D341Med (cell line): ENCODE measurements around the gene GLIS1.

Experiments used
- DNase-seq: peaks from one replicate; pipeline ENCODE4 v3.0.0; 2012; ENCODE audit warnings: low spot score

Gene GLIS1

DNA sequence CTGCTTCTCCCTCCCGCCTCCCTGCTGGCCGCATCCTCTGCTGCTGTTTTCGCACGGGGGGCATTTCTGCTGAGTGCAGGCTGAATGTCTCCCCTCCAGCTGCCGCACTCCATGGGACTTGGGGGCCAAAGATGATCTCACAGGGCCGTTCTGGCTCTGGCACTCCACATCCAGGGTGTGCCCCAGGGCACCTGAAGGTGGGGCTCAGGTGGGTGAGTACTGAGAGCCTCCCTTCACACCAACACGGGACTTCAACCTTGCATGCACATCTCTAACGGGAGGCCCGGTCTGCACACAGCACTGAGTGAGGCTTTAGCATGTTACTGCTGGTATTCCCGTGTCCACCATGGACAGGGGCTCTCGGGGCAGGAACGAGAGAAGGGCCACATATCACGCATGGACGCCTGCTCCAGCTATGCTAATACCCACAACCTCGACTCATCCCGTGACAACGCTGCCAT is 190.9 kb downstream of the GLIS1 start:
- no peak for DNase-seq

DNA sequence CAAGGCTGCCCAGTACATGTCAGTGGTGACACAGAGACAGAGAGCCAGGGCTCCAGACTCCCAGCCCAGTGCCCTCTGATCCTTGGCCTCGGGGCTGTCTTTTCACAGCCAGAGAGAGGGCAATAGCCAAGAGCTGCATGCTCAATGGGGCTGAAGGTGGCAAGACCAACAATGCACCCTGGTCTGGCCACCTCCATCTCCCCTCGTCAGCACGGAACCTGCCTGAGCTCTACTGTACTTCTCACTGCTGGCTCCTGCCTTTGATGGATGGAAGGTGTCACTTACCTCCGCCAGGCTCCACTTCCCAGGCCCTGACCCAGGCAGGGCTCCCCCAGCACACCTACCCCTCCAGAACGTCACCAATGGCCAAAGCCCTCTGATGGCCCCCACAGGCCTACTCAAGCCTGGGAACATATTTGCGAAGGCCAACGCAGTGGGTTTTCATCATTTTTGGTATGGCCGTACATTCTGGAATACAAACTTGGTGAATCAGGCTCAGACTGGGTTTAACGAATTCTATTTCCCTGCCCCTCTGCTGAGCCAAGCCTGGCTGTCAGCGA is 191.7 kb downstream of the GLIS1 start:
- DNase-seq, result no peak

DNA sequence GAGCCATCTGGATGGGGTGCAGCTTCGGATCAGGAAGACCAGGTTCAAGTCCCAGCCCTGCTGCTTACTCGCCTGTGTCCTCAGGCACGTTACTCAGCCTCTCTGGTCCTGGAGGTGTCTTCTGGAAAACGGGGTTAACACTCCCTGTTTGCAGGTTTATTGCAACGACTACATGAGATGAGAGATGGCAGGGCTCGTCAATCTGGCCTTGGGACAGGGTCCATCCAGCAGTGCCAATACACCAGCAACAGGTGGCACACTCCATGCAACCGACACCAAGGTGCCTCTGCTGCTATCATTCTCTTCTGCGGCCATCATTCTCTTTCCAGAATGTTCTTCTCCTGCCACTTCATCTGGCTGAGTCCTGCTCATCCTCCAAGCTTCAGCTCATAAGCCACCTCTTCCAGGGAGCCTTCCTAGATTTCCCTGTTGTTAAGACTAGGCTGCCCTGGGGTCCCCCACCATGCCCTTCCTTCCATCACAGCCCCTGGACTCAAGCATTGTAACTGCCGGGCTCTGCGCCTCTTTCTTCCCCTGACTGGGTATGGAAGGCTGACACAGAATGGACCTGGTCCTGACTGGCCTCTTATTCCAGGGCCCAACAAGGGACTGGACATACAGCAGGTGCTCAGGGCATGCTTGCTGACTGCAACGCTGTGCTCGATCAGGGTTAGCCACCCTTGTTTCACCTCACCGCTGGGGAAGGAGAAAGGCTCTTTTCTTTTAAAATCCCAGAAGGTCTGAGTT is 192.4 kb downstream of the GLIS1 start:
- no peak for DNase-seq

DNA sequence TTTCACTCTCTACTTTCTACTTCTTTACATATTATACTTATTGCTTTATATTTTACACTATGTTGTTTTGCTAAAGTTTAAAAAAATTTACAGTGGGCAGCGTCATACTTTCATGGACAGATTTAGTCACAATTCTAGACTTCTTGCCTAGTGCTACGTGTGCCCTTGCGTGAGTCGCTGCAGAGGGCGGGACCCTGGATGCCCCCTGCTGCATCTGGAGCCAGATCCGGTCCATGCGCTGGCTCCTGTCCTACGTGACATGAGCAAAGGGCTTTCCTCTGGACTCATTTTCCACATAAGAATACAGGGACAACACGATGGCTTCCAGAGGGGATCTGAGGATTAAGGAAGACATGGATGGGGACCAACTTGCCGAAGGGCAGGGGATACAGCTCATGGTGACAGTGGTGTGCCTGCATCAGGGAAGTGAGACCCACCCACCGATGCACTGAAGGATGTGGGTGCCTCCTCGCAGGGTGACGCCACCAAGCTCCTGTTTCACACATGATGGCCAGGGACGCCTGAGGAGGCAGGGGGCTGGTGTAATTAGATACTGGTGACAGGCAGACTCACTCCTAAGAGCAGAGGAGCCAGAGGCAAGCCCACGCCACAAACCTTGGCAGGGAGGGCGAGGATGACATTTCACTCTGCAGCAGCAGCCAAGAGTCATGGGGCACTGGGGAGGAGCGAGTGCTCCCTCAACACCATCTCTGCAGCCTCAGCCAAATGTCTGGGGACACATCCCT is 193.1 kb downstream of the GLIS1 start:
- DNase-seq, result no peak

DNA sequence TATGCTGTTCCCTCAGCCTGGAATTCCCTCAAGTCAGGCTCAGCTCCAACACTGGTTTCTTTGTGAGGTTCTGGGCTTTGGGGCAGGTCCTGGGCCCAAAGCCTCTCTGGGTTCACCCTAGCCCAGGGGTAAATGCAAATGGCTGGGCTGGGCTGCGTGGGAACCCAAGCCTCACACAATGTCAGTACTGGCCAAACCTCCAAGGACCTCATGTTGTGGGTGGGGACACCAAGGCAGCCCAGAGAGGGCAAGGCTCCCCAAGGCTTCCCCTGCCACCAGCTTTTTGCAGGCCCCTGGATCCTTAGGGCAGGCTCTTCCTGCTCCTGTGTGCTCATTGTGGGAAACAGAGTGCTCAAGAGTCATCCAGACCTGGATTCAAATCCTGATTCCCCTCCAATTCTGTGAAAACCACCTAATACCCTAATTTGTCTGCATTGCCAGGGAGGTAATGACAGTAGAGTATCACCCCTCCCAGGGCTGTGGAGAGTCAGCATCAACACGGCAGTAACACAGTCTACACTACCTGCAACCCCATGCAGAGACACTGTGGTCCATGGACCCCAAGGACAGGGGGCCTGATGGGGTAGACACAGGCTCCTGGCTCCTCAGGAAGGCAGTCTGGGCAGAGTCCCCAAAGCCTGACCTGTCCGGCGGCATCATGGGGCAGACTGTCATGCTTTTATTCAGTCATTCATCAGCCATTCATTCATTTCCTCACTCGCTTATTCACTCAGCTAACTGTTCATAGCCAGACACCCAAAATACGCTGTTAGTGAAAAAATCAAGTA is 194.0 kb downstream of the GLIS1 start:
- no peak for DNase-seq

DNA sequence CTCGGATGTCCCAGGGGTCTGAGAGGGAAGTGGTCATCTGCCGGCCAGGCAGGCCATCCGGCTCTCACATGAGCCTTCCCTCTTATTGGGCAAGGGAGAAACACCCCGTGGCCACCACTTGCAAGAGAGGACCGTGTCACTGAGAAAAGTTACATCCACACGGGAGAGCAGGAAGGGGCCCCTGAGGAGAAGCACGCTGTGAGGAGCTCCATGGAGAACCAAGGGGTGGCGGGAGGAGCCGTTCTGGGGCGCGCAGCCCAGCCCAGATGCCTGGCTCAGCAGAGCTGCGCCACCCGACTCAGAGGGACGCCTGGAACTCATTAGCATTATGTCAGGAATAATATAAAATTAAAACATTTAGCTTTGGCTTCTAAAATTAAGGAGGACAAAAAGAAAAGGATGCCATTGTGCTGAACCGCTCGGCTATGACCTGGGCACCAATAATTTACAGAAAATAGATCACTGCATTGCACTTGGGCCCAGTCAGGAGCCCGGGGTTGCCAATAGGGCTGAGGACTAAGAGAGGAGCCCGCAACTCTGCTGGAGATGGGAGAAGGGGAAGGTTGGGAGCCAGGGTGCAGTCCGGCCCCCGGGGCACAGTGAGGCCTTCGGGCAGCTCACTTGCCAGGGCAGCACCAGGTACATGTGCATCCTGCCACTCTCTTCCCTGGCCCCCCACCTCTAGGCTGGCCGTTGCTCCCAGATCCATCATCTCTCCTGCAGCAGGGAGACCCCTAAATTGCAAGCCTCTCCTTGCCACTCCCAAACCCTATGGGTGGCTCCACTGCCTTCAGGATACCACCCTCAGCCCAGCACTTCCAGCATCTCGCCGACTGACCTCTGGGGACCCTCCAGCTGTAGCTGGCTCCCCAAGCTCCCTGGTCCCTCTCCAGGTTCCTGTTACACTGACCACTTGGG is 194.9 kb downstream of the GLIS1 start:
- no peak for DNase-seq

DNA sequence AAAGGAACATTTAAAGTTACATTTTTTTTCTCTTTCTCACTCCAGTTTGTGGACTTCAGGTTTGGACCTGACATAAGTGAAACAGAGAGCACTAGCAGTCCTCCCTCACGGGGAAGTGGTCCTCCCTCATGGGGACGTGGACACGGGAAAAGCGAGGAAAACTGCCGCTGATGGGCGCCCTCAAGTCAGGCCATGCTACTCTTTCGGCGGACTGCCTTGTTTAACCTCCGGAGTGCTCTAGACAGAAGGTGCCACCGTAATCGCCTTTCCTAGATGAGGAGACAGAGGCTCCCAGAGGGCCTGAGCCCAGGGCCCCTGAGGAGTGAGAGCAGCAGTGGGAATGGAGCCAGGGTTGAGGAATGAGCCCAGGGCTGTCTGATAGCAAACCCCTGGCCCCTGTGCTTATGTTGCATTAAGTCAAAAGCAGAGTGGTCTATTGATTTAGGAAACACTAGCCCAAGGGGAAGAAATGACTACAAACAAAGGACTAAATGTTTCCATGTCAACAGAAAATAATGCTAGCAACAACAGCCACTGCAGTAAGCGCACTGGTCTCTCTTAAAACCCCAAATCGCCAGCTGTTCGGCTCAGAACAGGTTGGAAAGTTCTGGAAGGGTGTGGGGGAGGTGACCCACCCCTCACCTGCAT is 195.7 kb downstream of the GLIS1 start:
- DNase-seq, result peak; percentile 84

DNA sequence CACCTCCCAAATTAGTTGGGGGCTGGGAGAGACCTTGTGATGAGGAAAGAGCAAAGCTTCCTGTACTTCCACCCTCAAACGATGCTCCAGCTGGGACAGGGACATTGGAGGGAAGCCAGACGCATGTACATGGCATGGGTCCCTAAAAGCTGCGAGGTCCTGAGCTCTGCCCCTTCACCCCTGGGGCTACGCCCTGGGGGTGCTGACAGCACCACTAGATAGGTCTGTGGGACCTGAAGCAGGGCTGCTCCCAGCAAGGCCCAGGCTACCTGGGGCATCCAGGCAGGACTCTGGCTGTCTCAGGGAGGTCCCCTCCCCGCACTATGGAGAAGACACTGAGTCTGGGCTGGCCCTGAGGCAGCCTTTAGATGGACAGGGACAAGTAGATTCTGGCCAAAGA is 196.4 kb downstream of the GLIS1 start:
- no peak for DNase-seq

DNA sequence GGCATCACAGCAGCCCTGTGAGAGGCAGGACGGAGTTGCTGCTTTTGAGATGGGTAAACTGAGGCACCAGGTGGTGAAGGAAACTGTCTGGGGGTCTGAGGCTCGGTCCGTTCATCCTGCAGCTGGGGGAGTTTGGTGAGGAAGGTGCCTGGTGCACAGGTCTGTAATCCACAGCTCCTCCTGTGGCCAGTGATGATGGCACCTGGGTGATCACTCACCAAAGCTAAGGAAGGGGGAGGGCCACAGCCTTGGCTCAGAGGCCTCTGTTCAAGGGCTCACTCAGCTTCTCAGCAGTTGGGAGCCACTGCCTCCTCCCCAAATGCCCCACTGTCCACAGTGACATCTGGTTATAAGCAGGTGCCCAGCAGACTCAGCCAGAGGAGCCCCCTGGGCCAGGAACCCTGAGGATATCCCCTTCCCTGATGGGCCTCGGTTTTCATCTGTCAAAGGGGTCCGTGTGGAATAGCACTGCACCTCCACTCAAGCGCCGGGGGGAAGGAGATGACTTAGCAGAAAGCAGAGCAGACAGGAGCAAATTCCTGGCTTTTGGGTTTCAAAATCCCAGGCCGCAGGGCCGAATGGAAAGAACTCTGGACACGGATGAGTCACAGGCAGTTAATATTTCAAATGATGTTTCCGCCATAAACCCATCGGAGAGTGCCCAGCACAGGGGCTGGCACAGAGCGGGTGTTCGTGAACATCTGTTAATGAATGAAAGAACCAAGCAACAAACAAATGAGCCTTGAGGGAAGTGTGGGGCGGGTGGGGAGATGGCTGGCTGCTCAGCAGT is 197.0 kb downstream of the GLIS1 start:
- DNase-seq, result no peak

DNA sequence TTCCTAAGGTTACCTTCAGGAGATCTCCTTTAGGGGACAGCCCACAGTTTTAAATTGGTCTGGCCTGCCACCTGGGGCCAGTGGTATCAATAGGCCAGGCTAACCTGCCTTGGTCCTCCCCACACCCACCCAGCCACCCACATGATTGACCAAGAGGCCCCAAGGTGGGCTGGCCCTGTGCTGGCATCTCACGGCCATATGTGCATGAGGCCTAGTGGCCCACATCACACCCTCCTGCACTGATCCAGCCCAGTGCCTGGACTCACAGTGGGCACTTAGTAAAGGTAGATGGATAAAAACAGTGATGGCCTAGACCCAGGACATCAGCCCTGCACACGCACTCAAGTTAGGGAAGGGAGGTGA is 197.7 kb downstream of the GLIS1 start:
- no peak for DNase-seq

DNA sequence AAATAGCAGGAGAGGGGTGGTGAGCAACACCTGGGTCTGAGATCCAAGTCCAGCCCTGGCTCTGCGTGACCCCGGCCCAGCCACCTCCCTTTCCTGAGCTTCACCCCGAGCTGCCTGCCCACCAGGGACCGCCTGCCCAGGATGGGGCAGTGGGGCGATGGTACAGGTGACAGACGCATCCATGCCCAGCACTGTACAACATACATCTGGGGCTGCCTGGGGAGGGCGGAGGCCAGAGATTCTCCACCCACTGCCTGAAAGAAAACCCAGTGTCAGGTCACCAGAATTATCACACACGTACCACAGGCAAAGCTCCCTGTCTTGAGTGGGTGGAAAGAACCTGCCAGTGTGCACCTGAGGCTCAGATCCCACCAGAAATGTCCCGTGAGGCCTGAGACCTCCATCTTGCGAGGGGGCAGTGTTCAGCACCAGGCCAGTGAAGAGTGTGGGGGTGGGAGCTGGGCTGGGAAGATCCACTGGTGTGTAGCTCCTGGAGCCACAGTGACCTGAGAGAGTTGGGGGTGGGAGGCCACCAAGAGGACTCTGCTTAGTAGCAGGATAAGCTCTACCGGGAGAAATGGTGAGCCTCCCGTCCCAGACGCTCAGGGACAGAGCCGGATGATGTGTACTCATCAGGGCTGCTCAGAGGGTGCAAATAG is 198.2 kb downstream of the GLIS1 start:
- no peak for DNase-seq

DNA sequence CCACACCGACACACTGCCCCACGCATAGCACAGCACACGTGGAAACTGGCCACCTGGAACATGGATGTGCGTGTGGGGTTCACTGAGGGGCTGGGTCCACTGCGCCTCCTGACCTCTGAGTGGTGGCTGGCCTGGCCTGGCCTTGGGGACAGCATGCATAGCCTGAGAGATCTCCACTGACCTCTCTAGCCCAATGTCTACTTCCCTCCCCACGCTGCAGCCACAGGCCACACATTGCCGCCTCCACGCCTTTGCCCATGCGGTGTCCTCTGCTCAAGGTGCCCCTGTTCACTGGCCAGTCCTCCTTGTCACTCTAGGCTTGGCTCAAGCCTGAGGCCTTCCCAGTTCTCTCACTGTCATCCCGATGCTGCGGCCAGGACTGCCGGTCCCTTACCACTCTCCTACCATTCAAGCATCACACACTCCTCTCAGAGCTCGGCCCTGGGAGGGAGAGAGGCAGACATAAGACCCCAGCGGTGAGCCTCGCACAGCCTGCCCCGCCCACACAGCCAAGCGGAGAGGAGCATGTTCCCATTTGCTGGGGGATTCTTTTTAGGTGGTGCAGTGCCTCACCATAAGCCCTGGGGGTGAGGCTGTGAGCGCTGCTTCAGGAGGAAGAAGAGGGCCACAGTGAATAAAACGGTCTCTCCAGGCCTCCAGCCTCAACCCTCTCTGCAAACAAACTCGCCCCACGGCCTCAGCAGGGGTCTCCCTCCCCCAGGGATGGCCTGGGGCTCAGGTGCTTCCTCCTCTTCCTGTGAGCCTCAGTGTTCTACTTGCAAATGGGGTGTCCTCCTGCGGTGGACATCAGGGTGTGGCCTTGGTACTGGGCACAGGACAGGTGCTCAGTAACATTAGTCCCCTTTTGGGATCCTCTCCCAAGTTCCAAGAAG is 199.0 kb downstream of the GLIS1 start:
- no peak for DNase-seq

DNA sequence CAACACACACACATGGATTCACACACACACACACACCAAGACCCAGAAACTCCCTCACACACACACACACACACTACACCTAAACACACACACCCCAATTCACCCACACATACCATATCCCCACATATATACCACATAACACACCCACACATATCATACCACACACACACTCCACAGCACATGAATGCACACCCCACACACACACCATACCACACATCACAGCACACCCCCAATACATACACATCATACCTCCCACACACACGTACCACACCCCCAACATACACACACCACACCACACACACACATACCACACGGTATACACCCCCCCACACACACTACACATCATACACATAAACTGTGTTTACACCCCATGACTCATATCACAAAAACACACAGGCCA is 199.7 kb downstream of the GLIS1 start:
- no peak for DNase-seq

DNA sequence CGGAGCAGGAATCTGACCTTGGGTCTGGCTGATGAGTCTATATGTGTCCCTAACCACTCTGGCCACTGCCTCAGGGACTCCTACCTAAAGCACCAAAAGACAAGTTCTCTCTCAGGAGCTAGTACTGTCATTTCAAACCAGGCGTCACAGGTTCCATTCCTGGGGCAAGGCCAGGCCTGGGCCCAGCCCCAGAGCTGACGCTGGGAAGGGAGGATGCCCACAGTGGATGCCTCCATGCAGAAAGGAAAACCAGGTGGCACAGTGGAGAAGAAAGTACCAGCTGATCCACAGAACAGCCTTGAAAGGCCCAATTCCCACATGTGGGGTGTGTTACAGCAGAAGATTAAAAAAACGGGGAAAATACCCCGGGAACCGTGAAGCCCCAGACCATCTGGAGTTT is 202.4 kb downstream of the GLIS1 start:
- DNase-seq, result no peak

DNA sequence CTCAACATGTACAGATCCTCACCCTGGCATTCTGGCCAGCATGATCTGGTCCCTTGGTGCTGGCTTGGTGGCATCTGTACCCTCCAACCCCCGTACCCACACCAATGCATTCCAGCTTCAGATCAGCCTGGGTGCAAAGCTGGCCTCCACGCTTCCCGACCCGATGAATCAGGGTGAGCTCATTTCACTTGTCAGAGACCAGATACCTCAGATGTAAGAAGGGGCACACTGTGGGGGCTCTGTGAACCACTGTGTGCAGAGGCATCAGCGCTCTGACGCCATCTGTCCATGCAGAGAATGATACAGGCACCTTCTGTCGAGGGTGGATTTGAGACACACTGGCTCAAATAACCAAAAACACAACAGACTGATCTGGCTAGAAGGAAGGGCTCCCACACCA is 203.1 kb downstream of the GLIS1 start:
- DNase-seq, result no peak

DNA sequence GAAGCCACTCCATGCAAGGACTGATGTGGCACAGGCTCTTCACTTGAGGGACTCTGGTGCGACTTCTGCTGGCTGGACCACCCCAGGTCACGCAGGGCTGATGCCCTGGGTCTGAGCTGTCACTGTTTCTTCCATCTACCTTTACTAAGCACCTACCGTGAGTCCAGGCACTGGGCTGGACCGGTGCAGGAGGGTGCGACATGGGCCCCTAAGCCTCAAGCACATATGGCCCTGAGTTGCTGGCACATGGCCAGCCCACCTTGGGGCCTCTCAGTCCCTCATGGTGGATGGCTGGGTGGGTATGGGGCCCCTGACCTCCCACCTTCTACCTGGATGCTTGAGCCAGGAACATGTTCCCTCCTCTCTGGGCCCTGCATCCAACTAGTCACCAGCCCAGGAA is 203.7 kb downstream of the GLIS1 start:
- DNase-seq, result no peak

DNA sequence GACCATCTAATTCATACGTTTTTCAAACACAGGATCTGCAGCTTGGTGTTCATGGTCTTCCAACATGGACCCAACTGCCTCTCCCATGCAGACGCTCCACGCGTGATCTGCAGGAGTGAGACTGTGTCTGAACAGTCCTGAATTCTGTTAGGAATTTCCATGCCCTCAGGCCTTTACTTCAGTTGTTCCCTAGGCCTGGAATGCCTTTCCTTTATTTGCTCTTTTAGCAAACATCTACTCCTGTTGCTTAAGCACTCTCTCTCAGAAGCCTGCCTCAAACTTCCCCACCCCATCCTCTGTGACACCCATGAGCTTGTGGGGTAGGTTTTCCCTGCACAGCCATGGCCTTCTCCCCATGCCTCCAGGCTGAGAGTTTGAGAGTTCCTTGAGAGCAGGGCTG is 206.1 kb downstream of the GLIS1 start:
- no peak for DNase-seq

DNA sequence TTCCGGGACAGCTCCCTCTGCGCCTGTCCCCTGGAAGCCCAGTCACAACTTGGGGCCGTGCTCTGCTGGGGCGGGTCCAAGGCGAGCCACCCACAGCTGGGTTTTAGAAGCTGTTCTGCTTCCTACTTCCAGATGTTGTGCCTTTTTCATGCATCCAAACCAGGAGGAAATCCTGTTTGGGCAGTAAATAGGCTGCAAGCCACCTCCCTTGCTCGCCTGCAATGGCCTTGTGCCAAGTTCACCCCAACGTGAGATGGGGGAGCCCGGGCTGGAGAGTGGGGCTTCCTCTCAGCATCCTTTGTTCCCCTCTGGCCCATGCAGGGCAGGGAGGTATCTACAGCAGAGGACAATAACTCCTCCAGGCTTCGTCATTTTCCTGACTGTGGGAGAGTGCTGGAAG is 206.6 kb downstream of the GLIS1 start:
- no peak for DNase-seq

DNA sequence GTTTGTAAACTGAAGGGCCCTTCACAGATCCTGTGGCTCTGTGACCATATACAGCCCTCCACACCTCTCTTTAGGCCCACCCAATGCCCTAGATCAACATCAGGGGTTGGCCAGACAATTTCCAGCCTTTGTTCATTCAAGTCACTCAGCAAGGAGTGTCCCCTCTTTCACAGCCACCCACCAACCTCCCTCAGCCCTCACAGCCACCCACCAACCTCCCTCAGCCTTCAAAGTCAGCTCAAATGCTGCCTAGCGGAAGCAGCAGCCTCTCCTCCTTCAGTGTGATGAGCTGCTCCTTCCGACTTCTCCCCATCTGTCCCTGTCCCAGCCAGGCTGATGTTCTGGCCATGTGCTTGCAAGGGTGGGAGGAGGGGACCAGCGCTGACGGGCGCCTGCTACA is 208.4 kb downstream of the GLIS1 start:
- no peak for DNase-seq
